Measurements from ENCODE around the gene GAK.

Gene GAK

DNA sequence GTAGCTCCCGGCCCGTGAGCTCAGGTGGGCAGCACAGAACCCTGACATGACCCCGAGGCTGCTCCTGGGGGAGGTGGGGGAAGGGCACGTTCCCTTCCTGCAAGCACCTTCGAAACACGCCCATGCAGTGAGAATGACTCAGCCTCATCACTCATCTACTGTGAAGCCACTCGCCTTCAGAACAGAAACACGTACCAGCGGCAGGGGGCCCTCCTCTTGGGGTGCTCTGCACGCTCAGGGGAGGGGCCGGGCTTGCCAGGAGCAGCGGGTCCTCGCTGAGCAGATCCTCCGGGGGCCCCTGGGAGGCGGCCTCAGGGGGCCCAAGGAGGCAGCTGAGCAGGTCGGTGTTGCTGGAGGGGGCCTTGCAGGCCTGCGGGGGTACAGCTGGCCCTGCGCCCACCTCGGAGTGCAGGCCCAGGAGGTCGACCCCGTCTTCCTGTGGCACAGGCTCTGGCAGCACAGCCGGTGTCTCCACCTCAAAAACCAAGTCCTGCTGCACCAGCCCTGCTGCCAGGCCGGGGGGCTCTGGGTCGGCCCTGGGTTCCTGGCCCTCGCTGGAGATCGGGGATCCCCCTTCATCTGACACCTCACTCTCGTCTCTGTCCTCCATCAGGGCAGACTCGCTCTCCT is 65.2 kb downstream of the GAK start:
- no peak for DNase-seq

DNA sequence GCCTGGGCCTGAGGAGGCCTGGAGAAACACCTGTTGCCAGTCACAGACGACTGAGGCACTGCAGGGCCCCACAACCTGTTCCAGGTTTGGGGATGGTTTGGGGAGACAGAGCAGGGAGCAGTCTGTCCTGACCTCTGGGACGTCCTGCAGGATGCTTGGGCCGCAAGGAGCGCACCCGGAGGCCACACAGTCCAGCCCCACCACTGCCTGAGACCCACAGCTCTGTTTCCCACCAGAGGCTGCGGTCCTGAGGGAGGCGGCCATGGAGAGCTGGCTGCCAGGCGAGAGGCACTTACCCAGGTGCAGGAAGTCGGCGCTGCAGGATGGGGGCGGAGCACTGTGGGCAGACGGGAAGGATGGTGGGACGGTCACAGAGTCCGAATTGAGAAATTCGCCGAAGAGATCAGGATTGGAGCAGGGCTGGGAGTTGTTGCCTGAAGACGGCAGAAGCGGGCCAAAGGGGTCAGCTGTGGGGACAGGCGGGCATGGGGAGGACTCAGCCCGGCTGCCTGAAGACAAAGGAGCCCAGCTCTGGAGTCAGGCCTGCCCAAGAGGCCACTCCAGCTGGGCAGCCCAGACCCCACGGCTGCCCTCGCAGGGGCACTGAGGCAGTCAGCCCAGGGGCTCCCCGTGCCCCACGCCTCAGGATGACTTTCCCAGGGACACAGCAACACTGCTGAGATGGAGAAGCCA is 65.9 kb downstream of the GAK start:
- no peak for DNase-seq

- DNase-seq: no peak
These were observed 66.5 kb downstream of the GAK start for GRCh38 chr4:865572-865971.

- DNase-seq: no peak
These were observed 67.0 kb downstream of the GAK start for GRCh38 chr4:865121-865465.

DNA sequence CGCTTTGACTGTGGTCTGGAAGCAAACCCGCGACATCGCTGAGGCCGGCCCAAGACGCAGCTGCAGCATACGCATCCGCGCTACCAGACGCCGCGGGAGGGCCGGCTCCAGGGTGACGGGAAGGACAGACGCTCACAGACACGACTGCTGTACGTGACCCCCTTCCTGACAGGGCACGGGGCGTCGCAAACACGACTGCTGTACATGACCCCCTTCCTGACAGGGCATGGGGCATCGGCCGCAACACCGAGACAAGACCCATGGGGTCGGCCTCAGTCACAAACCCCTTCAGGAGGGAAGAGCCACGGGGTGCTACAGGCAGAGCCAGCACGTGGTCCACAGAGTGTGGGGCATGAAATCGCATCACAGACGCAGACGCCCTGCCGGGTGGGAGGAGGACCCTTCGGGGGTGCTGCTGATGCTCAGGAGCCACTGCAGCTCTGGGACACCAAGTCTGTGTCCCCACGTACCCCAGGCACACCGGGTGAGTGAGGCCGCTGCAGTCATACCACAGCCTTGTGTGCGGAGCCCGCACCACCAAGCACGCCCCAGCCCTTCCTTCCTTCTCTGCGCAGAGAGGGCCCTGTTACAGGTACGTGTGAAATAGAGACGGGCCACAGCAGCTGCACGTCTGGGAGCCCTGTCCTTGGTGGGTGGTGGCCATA is 67.5 kb downstream of the GAK start:
- no peak for DNase-seq

DNA sequence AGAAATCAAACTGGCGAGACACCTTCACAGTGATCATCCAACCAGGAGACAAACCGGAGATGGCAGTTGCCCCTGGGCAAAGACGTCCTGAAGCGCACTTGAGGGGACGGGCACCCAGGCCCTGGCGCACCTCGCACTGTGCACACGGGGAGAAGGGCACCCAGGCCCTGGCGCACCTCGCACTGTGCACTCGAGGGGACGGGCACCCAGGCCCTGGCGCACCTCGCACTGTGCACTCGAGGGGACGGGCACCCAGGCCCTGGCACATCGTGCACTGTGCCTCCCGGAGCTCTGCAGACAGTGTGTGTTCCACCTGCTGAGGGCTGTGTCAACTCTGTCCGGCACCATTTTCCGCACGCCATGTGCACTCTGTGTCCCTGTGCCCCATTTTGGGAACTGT is 71.6 kb downstream of the GAK start:
- DNase-seq: no peak

DNA sequence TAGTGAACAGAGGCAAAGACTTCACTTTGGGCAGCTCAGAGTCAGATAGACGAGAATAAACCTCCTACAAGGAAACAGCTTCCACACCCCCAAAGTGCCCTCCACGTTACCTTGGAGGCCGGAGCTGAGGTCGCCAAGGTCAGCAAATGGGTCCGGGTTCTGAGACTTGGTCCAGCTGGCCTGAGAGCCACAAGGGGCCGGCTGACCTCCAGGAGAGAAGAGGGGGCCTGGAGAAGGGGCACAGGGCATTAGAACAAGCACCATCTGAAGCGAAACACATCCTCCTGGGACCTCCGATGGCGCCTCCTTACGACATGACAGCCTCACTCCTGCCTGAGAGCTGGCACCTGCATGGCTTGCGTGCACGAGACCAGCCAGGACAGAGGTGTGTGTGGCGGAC is 72.6 kb downstream of the GAK start:
- no peak for DNase-seq

GRCh38 chr4:858831-859451 is 73.2 kb downstream of the GAK start:
- no peak for DNase-seq

GRCh38 chr4:858041-858481 is 74.1 kb downstream of the GAK start:
- no peak for DNase-seq

GRCh38 chr4:857461-857860 is 74.7 kb downstream of the GAK start:
- DNase-seq: no peak

GRCh38 chr4:856225-856901 is 75.8 kb downstream of the GAK start:
- no peak for DNase-seq

DNA sequence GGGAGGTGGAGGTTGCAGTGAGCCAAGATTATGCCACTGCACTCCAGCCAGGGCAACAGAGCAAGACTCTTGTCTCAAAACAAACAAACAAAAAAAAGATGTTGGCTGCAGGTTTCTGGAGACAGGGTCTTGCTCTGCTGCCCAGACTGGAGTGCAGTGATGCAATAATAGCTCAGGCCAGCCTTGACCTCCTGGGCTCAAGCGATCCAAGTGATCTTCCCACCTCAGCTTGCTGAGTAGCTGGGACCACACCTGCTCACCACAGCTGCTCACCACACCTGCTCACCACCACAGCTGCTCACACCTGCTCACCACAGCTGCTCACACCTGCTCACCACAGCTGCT is 76.3 kb downstream of the GAK start:
- no peak for DNase-seq

GRCh38 chr4:854356-854755 is 77.8 kb downstream of the GAK start:
- DNase-seq: no peak

DNA sequence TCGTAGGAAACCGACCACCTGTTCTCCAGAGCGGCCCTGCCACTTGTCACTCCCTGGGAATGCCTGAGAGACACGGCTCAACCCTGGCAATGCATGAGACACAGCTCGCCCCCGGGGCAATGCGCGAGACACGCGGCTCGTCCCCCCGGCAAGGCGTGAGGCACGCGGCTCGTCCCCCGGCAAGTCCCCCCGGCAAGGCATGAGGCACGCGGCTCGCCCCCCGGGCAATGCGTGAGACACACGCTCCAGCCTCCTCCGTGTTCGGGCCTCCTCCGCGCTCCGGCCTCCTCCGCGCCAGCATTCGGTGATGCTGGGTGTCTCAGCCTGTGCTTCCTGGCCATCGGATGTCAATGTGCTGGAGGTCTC is 78.7 kb downstream of the GAK start:
- no peak for DNase-seq

GRCh38 chr4:851701-852430 is 80.2 kb downstream of the GAK start:
- no peak for DNase-seq

GRCh38 chr4:850323-850945 is 81.7 kb downstream of the GAK start:
- DNase-seq: no peak

GRCh38 chr4:849478-850175 is 82.5 kb downstream of the GAK start:
- DNase-seq: no peak

DNA sequence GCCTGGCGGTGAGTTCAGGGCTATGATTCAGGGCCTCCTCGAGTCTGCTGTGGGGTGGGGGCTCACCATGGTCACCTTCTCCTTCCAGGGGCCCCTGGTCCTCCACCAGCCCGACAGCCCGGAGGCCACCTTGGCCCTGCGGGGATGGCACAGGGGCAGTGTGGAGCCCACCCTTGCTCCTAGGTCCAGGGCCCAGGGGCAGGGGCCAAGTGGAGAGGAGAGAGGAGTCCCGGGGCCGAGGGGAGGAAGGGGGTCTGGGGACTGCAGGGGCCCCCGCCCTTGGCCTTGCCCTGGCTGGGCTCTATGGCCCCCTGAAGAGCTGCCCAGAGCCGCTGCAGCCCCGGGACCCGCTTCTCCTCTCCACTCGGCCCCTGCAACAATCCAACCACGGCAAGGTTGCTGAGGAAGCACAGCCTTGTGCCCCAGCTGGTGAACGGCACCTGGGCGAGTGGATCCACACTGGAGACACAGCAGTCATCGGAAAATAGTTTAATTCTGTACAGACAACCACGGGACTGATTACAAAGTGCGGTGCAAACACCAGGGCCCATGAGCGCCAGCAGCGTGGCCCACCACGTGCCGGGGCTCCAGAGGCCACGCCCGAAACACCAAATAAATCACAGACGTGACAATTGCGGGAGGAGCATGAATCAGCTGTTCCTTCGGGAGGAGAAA is 83.2 kb downstream of the GAK start:
- no peak for DNase-seq

DNA sequence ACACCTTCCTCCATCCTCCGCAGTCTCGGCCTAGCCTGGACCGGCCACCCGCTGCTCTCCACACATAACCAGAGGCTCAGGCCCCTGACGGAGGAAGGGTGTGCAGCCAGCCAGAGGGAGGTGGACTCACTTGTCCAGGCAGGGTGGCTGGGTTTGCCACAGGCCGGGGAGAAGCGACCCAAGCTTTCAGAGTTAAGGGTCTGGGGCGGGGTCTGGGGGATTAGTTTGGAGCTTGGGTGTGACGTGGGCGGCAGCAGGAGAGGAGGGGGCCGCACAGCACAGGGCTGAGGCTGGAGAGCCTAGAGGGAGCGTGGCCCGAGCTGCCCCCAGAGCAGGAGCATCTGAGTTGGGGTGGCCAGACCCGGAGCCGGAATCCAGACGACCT is 83.8 kb downstream of the GAK start:
- no peak for DNase-seq

DNA sequence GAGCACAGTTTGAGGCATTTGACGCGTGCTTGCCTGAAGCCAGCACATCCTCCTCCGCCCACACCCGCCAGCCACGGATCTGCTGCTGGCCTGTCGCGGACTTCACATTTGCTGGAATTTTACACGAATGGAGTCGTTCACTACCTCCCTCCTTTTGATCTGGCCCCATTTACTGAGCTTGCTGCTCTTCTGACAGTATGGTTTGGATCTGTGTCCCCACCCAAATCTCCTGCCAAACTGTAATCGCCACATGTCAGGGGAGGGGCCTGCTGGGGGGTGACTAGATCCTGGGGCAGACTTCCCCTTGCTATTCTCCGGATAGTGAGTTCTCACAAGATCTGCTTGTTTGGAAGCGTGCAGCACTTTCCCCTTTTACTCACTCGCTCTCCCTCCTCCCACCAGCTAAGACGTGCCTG is 86.3 kb downstream of the GAK start:
- no peak for DNase-seq

DNA sequence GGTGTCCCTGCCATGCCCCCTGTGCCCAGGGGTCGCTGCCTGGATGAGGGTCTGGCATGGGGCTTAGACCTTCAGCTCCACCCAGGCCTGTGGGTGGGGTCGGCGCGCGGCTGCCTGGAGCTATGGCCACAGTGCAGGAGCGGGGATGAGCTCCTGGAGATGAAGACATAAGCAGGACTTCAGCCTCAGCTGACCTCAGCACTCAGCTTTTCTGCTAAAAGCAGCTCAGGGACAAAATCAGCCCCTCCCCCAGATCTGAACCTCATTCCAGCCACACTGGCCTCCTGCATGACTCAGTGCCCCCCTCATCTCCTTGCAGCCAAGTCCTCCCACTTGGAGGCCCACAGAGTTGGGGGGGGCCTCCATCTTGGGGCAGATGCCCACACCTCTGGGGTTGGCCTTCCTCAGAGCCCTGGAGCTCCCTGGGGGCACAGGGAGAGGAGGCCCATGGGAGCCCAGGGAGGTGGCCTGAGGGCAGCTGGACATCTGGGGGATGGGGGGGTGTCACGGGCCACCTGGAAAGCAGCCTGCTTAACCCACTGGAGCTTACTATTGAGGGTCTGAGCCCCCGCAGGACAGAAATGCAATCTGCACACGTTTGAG is 86.8 kb downstream of the GAK start:
- no peak for DNase-seq
